ENCODE data around the gene PPFIA2. TPM values are rescaled to one million over a fixed set of nuclear protein-coding genes. Genes with fewer than 3 reads are reported as not detected.

Gene PPFIA2
- total RNA-seq, 1 experiment from 2014 or later: not detected

GRCh38 chr12:81295251-81295650, 463.9 kb downstream of the PPFIA2 start:
- intact Hi-C loops (cut with micrococcal nuclease; ENCODE audit: unreplicated experiment): no loop called here
- ATAC-seq (no peak), DNase-seq (ENCODE audit: low read depth, low spot score) (no peak)
- ChIA-PET POLR2A (no interaction called here), CTCF (no interaction called here)
- Histone ChIP-seq H3K36me3 (ENCODE audit: control insufficient read depth, insufficient read depth, low read length) (no peaks in the 10 kb centered on the region), H3K27me3 (ENCODE audit: control insufficient read depth, insufficient read depth, low read length) (no peaks in the 10 kb centered on the region), H3K9me3 (ENCODE audit: control insufficient read depth, insufficient read depth, low read depth, low read length) (no peaks in the 10 kb centered on the region), H3K27ac (ENCODE audit: low read length) (no peak overlapping the region), H3K4me3 (ENCODE audit: low read depth in 2 of 2, low read length in 2 of 2) (no peak overlapping the region), H3K4me1 (ENCODE audit: control insufficient read depth, insufficient read depth, low read length) (no peaks in the 10 kb centered on the region)
- no TSS peak for BruUV-seq (replicated peaks)
- TF ChIP-seq REST (IDR thresholded peaks at IDR 0.05; ENCODE audit: insufficient read depth in 1 of 2, low read depth in 2 of 2, low read length in 1 of 2): no peak
- no peak for TF ChIP-seq TCF7L2 (IDR thresholded peaks at IDR 0.05; ENCODE audit: low read depth, low read length)
- no peak for TF ChIP-seq POLR2AphosphoS5 (IDR thresholded peaks at IDR 0.05; ENCODE audit: low read depth, low read length)
- no peak for TF ChIP-seq CTCF (IDR thresholded peaks at IDR 0.05)
- TF ChIP-seq SIN3A (IDR thresholded peaks at IDR 0.05; ENCODE audit: borderline replicate concordance, insufficient read depth, low read depth, low read length): no peak
- in situ Hi-C loops (cut with HindIII; ENCODE audit: low pct_unique_long_range_greater_than_20kb, low sequenced_read_pairs): no loop called here

GRCh38 chr12:81294325-81295190, 464.6 kb downstream of the PPFIA2 start:
- ChIA-PET POLR2A (no interaction called here), CTCF (no interaction called here)
- Histone ChIP-seq H3K36me3 (ENCODE audit: control insufficient read depth, insufficient read depth, low read length) (no peaks in the 10 kb centered on the region), H3K27me3 (ENCODE audit: control insufficient read depth, insufficient read depth, low read length) (no peaks in the 10 kb centered on the region), H3K4me1 (ENCODE audit: control insufficient read depth, insufficient read depth, low read length) (no peaks in the 10 kb centered on the region), H3K4me3 (ENCODE audit: low read depth in 2 of 2, low read length in 2 of 2) (no peak overlapping the region), H3K9me3 (ENCODE audit: control insufficient read depth, insufficient read depth, low read depth, low read length) (no peaks in the 10 kb centered on the region), H3K27ac (ENCODE audit: low read length) (no peak overlapping the region)
- no peak for TF ChIP-seq POLR2AphosphoS5 (IDR thresholded peaks at IDR 0.05; ENCODE audit: low read depth, low read length)
- TF ChIP-seq REST (IDR thresholded peaks at IDR 0.05; ENCODE audit: insufficient read depth in 1 of 2, low read depth in 2 of 2, low read length in 1 of 2): no peak
- TF ChIP-seq TCF7L2 (IDR thresholded peaks at IDR 0.05; ENCODE audit: low read depth, low read length): no peak
- TF ChIP-seq CTCF (IDR thresholded peaks at IDR 0.05): no peak
- no peak for TF ChIP-seq SIN3A (IDR thresholded peaks at IDR 0.05; ENCODE audit: borderline replicate concordance, insufficient read depth, low read depth, low read length)
- in situ Hi-C loops (cut with HindIII; ENCODE audit: low pct_unique_long_range_greater_than_20kb, low sequenced_read_pairs) (no loop called here), intact Hi-C loops (cut with micrococcal nuclease; ENCODE audit: unreplicated experiment) (no loop called here)
- BruUV-seq (replicated peaks): no TSS peak
- DNase-seq (ENCODE audit: low read depth, low spot score): no peak
- no peak for ATAC-seq

Data from Panc1 (cell line).